GM19468 (cell line): ENCODE results near the gene MAPKAPK2.

Experiments used
- ATAC-seq: cut with Tn5 transposase; IDR thresholded peaks from one replicate; pipeline ENCODE4 v1.9.1; 2021; ENCODE audit warnings: mild to moderate bottlenecking, moderate library complexity, moderate number of reproducible peaks; ENCODE audit not compliant: unreplicated experiment; ENCODE audit errors: extremely low read depth

The MAPKAPK2 gene

DNA sequence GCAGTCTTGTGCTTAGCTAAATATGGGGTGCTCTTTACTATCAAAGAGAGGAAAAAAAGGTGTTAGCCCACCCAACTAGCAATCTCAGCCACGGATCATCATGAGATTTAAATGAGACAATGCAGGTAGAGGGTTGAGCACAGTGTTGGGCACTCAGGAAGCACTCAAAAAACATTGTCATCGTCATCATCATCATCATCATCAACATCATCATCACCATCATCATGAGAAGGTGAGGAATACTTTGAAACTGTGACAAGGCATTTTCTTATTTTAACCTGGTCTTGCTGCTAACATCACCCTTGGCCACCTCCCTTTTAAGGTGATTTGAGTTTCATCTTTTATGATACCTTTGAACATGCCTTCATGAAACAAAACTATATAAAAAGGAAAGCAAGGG is 3.3 kb upstream of the MAPKAPK2 start:
- ATAC-seq, result no peak

DNA sequence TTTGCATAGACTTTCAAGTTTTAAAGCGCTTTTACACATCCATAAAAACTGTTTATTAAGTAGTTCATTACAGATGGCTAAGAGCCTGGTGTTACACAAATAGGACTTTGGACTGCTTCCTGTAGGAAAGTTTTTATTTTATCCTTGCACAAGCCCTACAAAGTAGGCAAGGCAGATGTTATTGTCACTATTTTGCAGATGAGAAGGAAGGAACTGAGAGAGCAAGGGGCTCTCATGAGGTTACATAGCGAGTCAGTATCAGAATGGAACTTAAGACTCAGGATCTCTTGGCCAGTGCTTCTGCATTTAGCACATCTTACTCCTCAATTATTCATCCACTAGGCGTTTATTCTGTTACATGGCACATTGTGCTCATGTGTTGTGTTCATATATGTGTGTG is 2.6 kb upstream of the MAPKAPK2 start:
- no peak for ATAC-seq

DNA sequence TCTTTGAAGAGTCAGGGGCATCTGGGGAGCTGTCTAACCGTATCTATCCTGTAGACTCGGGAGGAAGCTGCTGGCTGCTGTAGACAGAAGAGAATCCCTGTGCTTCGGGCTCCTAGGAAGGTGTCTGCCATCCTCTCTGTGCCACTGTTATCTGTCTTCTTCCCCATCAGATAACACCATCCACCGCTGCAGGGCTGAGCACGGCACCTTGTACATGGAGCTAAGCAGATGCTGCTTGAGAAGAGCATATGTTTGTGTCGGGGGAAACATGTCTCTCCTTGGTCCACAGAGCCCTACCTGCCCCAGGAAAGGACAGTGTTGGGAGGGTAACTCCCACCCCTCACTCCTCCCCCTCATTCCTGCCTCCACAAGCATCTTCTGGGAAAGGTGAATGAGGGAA is 1.4 kb upstream of the MAPKAPK2 start:
- ATAC-seq, result no peak

DNA sequence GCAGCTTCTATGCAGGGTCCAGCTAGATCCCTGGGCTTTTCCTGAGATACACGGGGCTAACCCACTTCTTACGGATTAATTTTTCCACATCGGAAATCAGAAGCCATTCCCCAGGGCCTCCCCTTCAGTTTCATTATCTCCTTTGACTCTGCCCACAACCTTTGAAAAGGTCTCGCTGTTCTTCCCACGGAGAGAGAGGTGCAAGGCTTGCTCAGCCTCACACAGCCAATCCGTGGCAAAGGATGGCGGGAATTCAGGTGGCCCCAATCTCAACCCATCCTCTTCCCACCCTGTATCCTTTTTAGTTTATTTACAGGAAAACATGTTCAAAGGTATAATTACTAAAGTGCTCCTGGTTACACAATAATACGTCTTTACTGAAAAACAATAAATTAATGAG is 702 bp upstream of the MAPKAPK2 start:
- ATAC-seq, result no peak

DNA sequence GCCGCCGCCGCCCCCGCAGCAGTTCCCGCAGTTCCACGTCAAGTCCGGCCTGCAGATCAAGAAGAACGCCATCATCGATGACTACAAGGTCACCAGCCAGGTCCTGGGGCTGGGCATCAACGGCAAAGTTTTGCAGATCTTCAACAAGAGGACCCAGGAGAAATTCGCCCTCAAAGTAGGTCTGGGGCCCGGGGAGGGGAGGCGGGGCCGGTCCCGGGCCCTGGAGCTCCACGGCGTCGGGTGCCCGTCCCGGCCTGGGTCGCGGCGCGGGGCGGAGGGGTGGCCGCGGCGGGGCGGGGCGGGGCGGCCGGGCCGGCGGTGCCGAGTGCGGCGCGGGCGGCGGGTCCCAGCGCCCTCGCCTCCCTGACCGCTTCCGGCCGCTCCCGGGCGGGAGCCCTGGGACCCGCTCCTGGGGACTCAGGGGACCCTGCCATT is 646 bp downstream of the MAPKAPK2 start:
- no peak for ATAC-seq

DNA sequence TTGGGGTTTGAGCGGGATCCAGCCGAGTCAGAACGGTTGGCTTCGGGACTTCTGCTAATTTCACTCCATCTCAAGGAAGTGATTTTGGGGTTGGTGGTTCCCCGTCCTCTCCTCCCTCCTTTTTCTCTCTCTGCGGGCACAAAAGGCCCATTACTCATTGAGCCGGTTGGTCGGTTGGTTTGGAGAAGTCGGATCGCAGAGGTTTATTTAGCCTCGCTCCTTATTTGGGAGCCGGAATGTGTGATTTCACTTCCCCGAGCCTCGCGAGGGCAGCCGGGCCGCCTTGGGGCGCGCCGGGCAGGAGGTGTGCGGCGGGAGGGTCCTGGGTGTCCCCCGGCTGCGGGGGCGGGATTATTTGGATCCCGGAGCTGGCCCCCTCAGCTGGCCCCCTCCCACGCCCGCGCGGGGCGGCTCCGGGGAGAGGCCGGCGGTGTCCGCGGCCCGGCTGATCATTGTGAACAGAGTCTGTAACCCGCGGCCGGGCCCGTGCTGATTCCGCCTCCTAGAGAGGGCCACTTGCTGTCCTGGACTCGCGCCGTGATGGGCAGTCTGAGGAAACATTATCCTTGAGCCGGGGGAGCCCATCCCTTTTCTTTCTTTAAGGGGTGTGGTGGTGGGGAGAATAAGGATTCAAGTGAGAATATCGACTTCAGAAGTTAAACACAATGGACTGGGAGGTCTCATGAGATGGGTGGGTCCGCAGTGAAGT is 1.2 kb downstream of the MAPKAPK2 start:
- ATAC-seq, result no peak

DNA sequence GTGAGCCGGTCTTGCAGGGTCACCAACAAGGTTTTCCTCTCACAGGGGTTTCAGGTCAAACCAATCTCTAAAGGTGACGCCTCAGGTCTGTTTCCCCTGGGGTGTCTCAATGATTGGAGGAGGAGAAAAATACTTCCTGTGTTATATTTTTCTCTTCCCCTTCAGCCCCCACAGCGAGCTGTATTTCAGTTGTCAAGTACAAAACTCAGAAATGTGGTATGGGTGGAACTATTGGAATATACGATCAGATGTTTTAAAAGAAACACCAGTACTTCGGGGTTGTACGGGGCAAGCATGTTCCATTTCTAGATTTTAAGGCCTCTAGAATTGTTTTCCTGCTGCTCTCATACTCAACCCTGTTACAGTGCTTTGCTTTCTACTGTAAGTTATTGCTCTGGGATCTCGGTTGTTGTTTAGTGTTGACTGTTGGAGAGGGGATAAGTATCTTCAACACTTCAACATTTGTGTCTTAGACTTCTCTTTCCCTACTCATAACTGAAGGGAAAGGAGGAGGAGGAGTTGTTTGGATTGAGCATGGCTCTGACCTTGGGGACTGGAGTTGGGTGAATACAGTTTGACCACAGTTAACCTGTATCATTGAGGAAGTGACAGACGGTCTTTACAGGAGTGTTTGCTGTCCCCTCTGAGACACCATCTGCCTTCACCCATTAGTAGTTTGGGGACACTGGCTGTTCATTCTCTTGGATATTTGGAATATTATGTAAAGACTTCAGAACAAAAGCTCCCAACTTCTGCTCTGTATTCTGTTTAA is 2.0 kb downstream of the MAPKAPK2 start:
- no peak for ATAC-seq

DNA sequence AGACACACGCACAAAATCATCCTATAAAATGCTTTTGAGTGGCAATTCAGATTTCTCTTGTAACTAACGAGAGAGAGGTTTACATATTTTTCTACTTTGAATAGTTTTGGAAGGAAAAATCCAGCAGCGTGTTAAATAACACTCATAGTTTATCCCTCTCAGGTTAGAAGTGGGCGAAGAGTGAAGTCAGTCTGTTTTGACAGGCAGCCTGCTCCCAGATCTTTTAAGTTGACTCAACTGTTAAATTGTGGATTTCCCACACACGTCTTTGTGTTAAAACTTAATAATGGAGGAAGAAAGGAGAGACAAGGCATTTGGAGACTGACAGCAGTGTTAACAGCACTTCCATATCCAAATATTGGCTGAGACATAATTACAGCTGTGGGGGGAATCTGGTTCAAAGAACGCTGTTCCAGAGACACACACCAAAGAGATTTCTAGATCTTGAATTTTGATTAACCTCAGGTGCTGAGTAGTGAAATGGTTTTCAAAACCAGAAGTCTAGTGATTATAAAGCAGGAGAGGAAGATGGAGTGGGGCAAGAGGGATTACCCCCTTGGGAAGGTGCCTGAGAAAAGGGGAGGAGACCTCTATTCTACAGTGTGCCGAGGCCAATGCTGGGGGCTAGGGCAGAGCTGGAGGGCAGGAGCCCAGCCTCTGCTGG is 2.7 kb downstream of the MAPKAPK2 start:
- ATAC-seq, result no peak

DNA sequence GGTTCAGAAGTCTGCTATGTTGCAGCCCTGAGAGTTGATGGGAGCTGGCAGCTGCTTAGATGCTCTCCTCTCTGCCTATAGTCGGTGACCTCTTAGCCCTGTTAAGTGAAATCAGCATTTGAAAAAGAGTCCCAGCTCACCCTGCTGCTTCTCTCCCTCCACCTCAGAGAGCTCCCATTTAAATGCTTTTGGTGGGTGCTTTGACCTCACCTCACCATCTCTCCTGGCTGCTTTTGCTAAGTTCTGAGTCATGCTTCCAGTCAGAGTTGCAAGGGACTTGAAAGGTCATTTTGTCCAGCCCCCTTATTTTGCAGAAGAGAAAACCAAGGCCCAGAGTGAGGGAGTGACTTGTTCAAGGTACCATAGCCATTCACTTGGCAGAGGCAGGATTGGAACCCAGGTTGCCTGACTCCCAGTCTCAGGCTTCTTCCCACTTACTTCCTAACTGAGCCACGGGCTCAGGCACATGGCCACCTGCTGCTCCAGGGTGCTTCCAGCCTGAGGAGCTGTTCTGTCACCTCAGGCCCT is 3.3 kb downstream of the MAPKAPK2 start:
- ATAC-seq, result no peak

DNA sequence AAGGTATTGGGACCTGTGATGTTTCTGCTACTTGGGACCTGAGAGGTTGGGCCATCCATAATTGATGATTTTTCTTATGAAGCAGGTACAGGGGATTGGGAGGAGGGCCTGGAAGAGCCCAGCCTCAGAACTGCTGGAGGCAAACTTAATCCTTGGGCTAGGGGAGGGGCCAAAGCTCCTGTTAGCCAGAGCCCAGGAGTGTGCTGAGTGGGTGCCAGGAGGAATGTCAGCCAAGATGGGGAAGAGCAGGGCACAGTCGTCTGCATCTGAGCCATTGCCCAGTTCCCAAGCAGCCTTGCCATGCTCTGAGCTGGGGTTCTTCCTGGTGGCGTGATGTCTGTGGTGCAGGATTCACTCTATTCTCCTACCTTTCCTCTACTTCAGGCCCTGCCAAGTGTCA is 5.8 kb downstream of the MAPKAPK2 start:
- no peak for ATAC-seq

DNA sequence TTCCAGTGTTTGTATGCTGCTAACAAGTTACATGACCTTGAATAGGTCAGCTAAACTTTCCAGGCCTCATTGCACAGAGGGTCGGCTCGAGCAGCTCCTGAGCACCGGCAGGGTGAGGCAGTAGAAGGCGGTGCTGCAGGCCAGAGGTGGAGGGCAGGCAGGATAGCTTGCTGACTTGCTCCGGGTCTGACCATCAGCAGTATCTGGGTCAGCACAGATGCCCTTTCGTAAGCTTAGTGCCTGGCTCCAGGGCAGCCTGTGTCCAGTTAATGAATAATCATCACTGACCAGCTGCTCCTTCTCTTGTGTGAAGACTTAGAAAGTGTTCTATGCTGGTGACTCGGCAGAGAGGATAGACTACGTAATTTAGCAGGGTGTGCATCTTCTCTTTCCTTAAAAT is 6.9 kb downstream of the MAPKAPK2 start:
- ATAC-seq, result no peak

DNA sequence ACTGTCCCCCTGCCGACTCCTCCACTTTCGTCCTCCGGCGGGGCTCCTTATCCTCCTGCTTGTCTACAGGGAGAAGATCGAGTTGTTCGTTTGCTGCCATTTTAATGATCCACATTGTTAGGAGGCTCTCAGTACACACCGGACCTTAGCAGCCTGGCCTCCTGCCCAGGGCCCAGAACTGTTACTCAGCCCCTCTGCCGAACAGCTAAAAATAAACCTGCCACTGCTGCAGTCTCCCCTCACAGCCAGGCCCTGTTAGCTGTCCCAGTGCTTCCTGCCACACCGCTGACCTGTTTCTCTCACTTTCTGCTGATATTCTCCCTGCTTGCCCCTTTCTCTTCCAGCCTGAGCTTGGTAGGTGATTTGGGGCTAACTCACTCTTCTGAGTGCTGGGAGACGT is 8.3 kb downstream of the MAPKAPK2 start:
- ATAC-seq, result no peak

DNA sequence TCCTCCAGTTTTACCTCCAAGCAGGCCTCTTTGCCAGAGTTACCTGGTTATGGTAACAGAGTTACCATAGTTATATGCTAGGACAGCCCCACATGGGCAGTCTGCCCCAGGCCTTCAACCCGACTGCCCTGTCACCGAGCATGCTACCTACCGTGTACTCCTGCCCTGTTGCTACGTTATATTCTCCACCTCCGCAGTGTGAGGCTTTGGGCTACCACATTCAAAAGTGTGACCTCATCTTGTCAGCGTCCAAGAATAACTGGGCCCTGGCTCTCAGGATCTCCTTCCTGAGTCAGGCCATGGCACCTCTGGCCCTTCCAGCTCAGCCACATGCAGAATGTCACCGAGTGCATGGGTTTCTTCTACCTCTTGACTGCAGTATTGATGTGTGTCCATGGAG is 8.9 kb downstream of the MAPKAPK2 start:
- ATAC-seq, result no peak

DNA sequence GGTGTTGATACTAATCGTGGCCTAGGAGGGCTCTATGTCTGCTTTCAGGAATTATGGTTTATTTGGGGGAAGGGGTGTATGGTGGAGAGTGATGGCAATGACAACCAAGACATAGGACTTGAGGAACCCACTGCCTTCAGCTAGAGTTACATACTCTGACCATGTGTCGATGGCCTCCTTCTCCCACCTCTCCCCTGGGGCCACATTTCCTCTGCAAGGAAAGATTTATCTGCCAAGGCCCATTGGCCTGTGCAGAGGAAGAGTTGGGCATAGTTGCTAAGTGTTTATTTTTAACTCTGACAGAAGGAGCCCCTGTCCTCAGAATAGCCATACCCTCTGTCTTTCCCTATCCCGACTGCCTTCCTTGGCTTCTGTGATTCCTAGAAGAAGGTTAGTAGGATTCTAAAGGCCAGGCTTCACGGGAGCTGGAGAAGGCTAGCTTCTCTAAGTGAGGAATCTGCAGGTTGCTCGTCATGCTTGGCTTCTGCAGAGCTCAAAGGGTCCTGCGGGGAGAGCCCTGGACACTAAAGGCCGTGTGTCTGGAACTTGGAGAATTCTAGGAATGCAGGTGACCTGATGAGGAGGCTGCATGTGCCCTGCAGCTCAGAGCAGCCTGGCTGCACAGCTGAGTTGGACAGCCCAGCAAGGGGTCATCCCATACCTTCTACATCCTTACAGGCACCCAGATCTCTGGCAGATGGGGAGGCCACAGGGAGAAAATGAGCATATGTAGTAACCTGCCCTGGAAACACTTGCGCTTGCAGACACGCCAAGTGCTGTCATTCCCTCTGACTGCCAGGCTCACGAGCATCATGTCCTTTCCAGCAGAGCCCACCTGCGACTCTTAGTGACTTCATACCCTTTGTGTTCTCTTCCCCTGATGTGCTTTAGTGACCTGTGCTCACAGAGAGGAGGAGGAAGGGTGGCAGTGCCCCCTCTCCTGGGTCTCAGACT is 9.7 kb downstream of the MAPKAPK2 start:
- no peak for ATAC-seq

DNA sequence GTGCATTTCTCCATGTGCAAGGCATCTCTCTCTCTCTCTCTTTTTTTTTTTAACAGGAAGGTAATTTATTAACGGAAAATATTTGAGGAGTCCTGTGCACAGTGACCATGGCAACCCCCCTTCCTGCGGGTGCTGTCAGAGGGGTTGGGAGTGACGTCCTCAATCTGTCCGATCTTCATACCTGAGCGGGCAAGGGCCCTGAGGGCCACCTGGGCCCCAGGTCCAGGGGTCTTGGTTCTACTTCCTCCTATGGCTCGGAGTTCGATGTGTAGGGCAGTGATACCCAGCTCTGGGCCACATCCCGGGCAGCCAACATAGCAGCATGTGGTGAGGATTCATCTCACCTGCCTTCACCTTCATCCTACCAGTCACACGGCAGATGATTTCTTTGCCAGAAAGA is 11.0 kb downstream of the MAPKAPK2 start:
- no peak for ATAC-seq

DNA sequence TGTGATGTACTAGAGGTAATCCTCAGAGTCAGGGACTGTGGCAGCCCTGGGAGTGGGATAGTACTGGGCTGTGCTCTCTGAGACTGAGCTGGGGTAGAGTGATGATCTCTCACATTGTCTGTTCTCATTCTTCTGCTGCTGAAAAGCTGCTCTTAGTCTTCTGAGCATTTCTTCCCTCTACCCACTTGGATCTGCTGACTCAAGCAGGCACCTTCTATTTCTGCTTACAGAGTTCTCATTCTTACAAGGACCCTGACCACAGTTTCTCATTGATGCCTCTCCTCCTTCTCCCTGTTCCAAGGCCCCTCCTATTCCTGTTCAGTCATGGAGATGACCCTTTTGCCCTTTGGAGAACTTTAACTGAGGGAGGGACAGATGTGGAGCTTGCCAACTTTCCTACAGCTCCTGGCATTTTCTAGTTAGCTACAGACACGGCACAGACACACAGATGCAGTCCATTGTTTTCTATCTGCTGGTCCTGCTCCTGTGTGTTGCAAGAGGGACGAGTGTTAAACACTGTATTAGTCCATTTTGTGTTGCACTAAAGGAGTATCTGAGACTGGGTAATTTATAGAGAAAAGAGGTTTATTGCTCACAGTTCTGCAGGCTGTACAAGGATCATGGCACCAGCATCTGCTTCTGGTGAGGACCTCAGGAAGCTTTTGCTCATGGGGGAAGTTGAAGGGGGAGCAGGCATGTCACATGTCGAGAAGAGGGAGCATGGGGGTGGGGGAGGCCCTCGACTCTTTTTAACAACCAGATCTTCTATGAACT is 12.3 kb downstream of the MAPKAPK2 start:
- ATAC-seq, result no peak

DNA sequence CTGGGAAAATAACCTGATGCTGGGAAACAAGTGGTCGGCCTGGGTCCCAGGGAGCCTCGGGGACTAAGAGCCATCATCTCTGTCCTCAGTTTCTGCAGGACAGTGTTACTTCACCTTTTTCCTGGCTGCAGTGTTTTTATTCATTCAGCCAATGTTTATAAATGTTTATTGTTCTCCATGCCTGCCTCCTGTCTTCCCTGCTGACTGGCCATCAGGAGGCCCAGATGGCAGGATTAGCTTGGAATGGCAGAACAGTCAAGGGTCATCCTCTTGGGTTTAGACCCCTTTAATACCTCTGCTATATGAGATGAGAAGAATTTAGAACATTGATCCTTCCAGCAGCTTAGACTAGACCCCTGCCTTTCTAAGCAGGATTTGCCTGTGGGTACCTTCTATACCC is 13.3 kb downstream of the MAPKAPK2 start:
- no peak for ATAC-seq

DNA sequence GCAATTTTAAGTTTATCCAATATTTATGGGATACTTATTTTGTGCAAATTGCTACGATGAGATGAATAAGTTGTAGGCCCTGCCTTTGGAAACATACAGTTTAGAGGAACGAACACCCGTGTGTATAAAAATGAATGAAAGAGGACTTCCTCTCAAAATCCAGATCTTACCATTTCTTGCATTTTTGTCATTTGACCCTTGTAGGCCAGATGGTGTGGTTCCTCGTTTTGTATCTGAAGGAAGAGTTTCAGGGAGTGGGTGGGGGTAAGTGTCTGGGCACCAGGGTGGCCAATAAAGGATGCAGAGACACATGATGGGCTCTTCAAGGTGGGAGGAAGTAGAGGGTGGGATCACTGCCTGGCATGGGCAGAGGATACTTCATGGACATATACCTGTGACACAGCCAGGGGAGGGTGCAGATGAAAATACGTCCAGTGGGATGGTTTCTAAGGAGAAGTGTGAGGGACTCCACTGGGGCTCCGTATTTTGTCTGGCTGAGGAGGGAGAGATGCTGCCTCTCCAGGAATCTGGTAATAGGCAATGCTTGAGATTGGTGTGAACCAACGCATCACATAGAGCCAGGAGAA is 14.4 kb downstream of the MAPKAPK2 start:
- no peak for ATAC-seq

DNA sequence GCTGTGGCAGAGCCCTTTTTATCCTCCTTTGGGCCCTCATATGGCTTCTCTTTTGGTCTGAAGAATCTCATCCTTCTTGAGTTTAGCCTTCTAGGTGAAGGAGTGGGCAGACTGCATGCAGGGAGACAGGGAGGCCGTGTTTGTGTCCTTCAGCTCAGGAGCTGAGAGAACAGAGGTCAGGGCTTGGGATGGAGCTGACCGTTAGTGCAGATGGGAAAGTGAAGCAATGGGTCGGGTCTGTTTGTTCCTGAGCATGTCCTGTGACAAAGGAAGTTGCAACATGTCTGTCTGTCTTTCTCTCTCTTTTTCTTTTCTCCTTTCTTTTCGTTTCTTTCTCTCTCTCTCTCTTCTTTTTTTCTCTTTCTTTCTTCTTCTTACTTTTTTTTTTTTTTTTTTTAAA is 14.9 kb downstream of the MAPKAPK2 start:
- no peak for ATAC-seq
